GM19324 (cell line): ENCODE results near the gene HMGN5.

ENCODE experiments used
- ATAC-seq: cut with Tn5 transposase; IDR thresholded peaks from one replicate; pipeline ENCODE4 v1.9.1; 2021; ENCODE audit warnings: mild to moderate bottlenecking, moderate library complexity; ENCODE audit not compliant: unreplicated experiment, low FRiP score

HMGN5 gene

DNA sequence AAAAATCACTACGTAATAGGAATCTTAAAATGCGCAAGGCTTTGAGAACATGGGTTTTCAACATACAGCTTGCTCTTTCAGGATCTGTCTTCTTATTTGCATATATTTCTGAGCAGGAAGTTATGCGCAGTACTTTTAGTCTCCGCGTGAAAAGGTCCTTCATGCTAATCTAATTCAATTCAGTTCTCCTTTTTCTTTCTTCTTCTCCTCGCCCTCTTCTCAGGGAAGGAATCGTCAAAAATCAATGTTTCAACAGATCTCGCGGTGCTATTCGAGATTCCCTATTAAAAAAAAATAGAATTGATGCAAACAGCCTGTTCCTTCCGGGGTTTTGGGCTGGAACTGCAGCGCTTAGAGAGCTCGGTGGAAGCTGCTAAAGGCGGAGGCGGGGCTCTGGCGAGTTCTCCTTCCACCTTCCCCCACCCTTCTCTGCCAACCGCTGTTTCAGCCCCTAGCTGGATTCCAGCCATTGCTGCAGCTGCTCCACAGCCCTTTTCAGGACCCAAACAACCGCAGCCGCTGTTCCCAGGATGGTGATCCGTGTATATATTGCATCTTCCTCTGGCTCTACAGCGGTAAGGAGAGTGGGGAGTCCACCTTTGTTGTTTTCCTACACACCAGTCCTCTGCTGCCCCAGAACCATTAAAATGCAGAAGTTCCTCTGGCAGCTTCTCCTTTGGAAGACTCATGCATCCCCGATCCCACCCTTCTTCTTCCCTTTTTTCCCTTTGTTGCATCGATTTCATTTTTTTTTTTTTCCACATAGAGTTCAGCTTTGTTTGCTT is at the start of gene HMGN5, which contains the start of gene SH3BGRL:
TSS of gene HMGN5 (minus strand) at position 243 of the 785 bp plus-strand sequence. CDS start 80,364 bp downstream, outside the sequence.
TSS of gene SH3BGRL (plus strand) at position 432 of the 785 bp plus-strand sequence. CDS start at position 531, 99 bp downstream.
- ATAC-seq: peak; percentile 97

DNA sequence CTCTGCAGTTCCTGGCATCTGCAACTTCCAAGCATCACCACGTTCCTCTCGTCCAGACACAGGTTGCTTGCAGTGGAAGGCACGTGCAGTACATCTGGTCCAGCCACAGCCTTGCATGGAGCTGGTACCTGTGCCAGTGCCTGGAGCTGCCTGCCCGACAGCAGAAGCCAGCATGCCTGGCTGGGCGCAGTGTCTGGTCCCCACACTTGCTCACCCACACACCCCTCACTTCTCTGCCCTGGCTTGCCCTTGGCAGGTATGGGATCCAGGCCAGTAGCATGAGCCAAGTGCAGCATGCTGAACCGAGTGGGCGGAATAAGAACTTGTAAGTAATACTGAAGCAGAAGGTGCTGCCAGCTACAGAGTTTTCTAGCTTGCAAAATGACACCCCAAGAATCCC is 40.0 kb upstream of the HMGN5 start:
- no peak for ATAC-seq

DNA sequence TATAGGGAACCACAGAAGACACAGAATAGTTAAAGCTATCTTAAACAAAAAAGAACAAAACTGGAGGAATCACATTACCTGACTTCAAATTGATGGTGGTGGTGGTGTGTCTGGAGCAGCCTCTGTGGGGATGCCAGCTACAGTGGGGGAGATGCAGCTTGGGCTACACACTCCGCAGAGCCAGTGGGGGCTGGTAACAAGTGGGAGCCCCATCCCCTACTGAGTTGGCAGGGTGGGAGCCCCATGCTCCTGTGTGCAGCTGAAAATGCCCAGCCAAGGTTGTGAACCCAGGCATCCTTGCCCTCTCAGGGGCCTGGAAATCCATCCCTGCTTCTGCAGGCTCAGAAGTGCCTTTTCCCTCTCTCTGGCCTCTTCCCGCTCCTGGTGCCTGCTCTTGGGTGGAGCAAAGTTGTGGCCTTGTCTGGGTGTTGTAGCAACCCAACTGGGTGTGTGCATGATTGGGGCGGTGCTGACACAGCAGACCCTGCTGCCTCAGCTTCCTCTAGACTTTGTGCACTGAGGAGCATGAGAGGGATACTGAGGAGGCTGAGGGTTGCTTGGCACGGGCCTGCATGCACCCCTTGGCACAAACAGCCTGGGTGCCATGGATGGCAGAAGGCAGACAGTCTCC is 39.1 kb upstream of the HMGN5 start:
- ATAC-seq: no peak

DNA sequence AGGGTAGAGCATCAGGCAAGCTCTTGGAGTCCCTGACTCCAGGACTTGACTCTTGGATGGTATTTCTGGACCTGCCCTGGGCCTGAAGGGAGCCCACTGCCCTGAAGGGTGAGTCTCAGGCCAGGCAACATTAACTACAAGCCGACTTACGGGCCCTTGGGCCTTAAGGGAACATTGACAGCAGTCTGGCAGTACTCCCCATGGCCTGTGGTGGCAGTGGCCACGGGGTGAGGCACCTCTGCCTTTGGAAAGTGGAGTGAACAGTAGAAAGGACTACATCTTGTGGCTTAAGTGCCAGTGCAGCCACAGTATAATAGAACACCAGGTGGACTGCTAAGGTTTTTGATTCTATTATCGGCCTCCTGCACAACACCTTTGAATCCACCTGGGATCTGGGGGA is 36.5 kb upstream of the HMGN5 start:
- ATAC-seq: no peak

GRCh38 chrX:81237516-81237915 is 35.8 kb upstream of the HMGN5 start:
- ATAC-seq: no peak

GRCh38 chrX:81232218-81232617 is 30.5 kb upstream of the HMGN5 start:
- no peak for ATAC-seq

- no peak for ATAC-seq
Measured at GRCh38 chrX:81231476-81231875, 29.8 kb upstream of the HMGN5 start.

- no peak for ATAC-seq
Measured at GRCh38 chrX:81229901-81230300, 28.2 kb upstream of the HMGN5 start.

DNA sequence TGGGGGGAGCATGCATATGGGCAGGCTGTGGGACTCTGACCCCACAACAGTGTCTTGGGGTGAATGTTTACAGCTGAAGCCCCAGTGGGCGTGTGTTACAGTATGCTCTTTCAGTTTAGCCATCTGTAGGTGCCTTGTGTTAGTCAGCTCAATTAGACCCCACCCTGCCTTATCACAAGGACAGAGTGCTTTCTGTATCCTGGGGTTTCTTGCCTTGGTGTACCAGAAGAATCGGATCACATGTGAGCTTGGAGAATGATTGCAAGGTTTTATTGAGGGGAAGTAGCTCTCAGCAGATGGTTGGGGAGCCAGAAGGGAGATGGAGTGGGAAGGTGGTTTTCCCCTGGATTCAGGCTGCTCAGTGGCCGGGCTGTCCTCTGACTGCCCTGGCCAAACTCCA is 27.5 kb upstream of the HMGN5 start:
- ATAC-seq: no peak

DNA sequence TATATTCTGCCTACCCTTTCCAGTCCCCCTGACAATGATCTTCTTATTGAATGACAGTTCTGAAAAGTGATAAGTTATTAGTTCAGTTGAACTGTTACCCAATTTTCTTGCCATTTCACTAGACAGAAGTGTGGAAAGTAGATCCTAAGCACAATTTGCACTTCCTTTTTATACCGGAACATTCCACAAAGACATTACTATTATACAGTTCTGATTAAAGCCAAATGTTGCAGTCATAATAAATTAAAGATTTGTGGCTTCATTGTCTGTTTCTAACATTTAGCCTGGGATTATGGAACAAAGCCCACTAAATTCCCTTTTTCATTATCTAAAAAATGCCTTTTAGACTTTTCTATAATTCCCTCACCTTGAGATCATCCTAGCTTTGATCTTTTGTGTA is 14.0 kb upstream of the HMGN5 start:
- ATAC-seq: no peak

- ATAC-seq: no peak
Measured at GRCh38 chrX:81208916-81209315, 7.2 kb upstream of the HMGN5 start.

- no peak for ATAC-seq
Measured at GRCh38 chrX:81206476-81206875, 4.8 kb upstream of the HMGN5 start.

DNA sequence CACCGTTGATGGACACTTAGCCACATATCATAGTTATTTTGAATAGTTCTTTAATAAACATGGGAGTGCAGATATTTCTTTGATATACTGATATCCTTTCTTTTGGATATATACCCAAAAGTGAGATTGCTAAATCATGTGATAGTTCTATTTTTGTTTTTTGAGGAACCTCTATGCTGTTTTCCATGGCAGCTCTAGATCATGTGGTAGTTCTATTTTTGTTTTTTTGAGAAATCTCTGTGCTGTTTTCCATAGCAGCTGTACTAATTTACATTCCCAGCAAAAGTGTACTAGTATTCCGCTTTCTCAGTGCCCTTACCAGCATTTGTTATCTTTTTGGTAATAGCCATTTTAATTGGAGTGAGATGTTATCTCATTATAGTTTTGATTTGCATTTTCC is 3.8 kb upstream of the HMGN5 start:
- ATAC-seq: no peak

GRCh38 chrX:81202943-81203342 is 1.2 kb upstream of the HMGN5 start:
- ATAC-seq: no peak

DNA sequence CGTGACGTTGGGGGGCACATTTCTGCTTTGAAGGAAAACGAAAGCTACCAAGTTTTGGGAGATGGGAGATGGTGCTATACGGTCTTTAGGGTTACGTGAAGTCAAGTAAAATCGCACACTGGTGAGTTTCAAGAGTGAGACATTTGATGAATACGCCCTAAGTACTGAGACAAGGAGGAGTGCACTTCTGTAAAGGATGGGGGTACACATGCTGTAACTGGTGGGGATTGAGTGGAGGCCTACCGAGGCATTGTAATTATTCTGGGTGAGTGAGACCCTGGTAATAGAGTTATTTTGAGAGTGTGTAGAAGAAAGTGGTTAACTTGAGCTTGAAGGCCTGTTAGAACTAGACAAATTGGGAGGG is 725 bp upstream of the HMGN5 start:
- no peak for ATAC-seq

GRCh38 chrX:81201071-81201470 is 642 bp downstream of the HMGN5 start:
- no peak for ATAC-seq

- ATAC-seq: peak; percentile 88
Measured at GRCh38 chrX:81195712-81196111, 6.0 kb downstream of the HMGN5 start.

DNA sequence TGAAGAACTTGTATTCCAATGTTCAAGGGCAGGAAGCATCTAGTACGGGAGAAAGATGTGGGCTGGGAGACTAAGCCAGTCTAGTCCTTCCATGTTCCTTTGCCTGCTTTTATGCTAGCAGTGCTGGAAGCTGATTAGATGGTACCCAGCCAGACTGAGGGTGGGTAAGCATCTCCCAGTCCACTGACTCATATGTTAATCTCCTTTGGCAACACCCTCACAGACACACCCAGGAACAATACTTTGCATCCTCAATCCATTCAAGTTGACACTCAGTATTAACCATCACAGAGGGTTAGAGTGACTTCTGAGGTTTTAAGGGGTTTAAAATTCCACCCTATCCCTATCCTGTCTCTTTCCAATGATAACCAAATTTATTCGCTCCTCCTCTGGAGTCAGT is 6.5 kb downstream of the HMGN5 start:
- no peak for ATAC-seq

GRCh38 chrX:81174286-81174685 is 27.4 kb downstream of the HMGN5 start:
- ATAC-seq: no peak

GRCh38 chrX:81168391-81168790 is 33.3 kb downstream of the HMGN5 start:
- ATAC-seq: no peak

GRCh38 chrX:81121513-81122363 is 80.0 kb downstream of the HMGN5 start:
- ATAC-seq: peak; percentile 97
